GM12878 (cell line): ENCODE data around the gene LRRC7. TPM values are rescaled to one million over a fixed set of nuclear protein-coding genes. Genes with fewer than 3 reads are reported as not detected.

ENCODE experiments used
- ATAC-seq: fragments of 200-7000 bp; cut with Tn5 transposase; 3 replicates; pipeline ENCODE4 v1.9.1; 2020; ENCODE audit warnings: mild to moderate bottlenecking, moderate library complexity
- BruUV-seq: library from RNA; stranded (reverse); fragments of 400-500 nt; replicated peaks from 2 replicates; lab custom pipeline; 2021; lab: Mats Ljungman, UMichigan
- CTCF ChIA-PET: fragments of 300-600 bp; sonication (Branson Sonifier 250); formaldehyde crosslinking; extraction: SDS; loops from one replicate; lab custom pipeline; 2021; ENCODE audit warnings: inconsistent platforms; lab: Yijun Ruan, JAX
- POLR2A ChIA-PET: fragments of 350-600 bp; formaldehyde crosslinking; extraction: SDS; loops from one replicate; lab custom pipeline; 2021; ENCODE audit warnings: inconsistent platforms; lab: Charles Lee
- RAD21 ChIA-PET: fragments of 300-600 bp; sonication (Branson Sonifier 250); formaldehyde crosslinking; loops from one replicate; lab custom pipeline; 2023; ENCODE audit warnings: antibody characterized with exemption; ENCODE audit not compliant: unreplicated experiment; lab: Charles Lee
- SMC1A ChIA-PET: fragments of 300-600 bp; sonication (Branson Sonifier 250); formaldehyde crosslinking; loops from one replicate; lab custom pipeline; 2023; ENCODE audit not compliant: unreplicated experiment, uncharacterized antibody; lab: Charles Lee
- DNase-seq: peaks from one replicate; pipeline ENCODE4 v3.0.0-alpha.2; 2011; ENCODE audit warnings: low read depth, low spot score
- FAIRE-seq: peaks from 3 replicates; lab custom pipeline; 2011; peaks lifted over from hg19 to GRCh38; lab: Jason Lieb, UNC
- H2AFZ ChIP-seq: 2 replicates; pipeline ENCODE4 v1.6.0; 2011; ENCODE audit warnings: low read depth, low read length, control low read depth; ENCODE audit not compliant: control insufficient read depth
- H3K27ac ChIP-seq: 2 replicates; pipeline ENCODE4 v1.5.1; 2011; ENCODE audit warnings: control low read depth; ENCODE audit not compliant: control insufficient read depth, insufficient read depth
- H3K27me3 ChIP-seq, 2 experiments: replicated peaks in 1 of 2; 2 replicates each; pipeline versions ENCODE4 v1.6.0 to v1.6.1; 2011; ENCODE audit warnings: low read length in 1 of 2; ENCODE audit not compliant: control insufficient read depth in 2 of 2, insufficient read depth in 2 of 2
- H3K36me3 ChIP-seq, 2 experiments: 2 replicates each; pipeline ENCODE4 v1.5.1; 2011; ENCODE audit warnings: low read length in 1 of 2; ENCODE audit not compliant: control insufficient read depth in 2 of 2, insufficient read depth in 2 of 2
- H3K4me1 ChIP-seq: 2 replicates; pipeline ENCODE4 v1.6.1; 2011; ENCODE audit warnings: mild to moderate bottlenecking, low read length, moderate library complexity, mixed read lengths; ENCODE audit not compliant: control insufficient read depth, insufficient read depth
- H3K4me2 ChIP-seq: 2 replicates; pipeline ENCODE4 v1.6.0; 2011; ENCODE audit warnings: control low read depth; ENCODE audit not compliant: control insufficient read depth, insufficient read depth
- H3K4me3 ChIP-seq: fragments of 200-600 bp; sonication (generic); 2 replicates; pipeline ENCODE4 v1.5.1; 2016
- H3K79me2 ChIP-seq: 2 replicates; pipeline ENCODE4 v1.6.0; 2011; ENCODE audit warnings: low read length; ENCODE audit not compliant: control insufficient read depth, insufficient read depth
- H3K9ac ChIP-seq: 2 replicates; pipeline ENCODE4 v1.8.0; 2011; ENCODE audit warnings: low read length, control low read depth, mixed read lengths; ENCODE audit not compliant: control insufficient read depth, insufficient read depth
- H3K9me3 ChIP-seq: replicated peaks from 3 replicates; pipeline ENCODE4 v1.5.1; 2011; ENCODE audit warnings: mild to moderate bottlenecking, low read length; ENCODE audit not compliant: control insufficient read depth, insufficient read depth
- H4K20me1 ChIP-seq: 2 replicates; pipeline ENCODE4 v1.6.0; 2011; ENCODE audit not compliant: control insufficient read depth, insufficient read depth
- BACH1 ChIP-seq: fragments of 450-650 bp; IDR thresholded peaks from 2 replicates; pipeline ENCODE4 v1.6.1; 2017; ENCODE audit warnings: mild to moderate bottlenecking, borderline replicate concordance
- CBX5 ChIP-seq: sonication (generic); IDR thresholded peaks from 2 replicates; pipeline ENCODE4 v1.6.1; 2016; ENCODE audit warnings: low read depth, moderate library complexity, mild to moderate bottlenecking, inconsistent platforms
- KAT2A ChIP-seq: conservative IDR thresholded peaks from 2 replicates; pipeline ENCODE4 v1.6.1; 2011; ENCODE audit warnings: low read depth, low read length; ENCODE audit not compliant: control insufficient read depth
- NR2C2 ChIP-seq: IDR thresholded peaks from 2 replicates; pipeline ENCODE4 v1.6.1; 2011; ENCODE audit warnings: borderline replicate concordance, low read depth; ENCODE audit not compliant: control insufficient read depth, insufficient read length
- SMARCA5 ChIP-seq: fragments of 450-650 bp; IDR thresholded peaks from 2 replicates; pipeline ENCODE4 v1.6.1; 2017; ENCODE audit warnings: mild to moderate bottlenecking
- WGBS: methylation state at CpG from one replicate; pipeline ENCODE4 v1.1.6; 2016; ENCODE audit warnings: low lambda C conversion rate; ENCODE audit not compliant: insufficient replicate concordance, insufficient coverage; ENCODE audit errors: missing lambda C conversion rate; 5-methylcytosine and 5-hydroxymethylcytosine counted together
- in situ Hi-C: fragments of 300-500 bp; cut with MboI; formaldehyde crosslinking; loops from 9 replicates; pipeline ENCODE4 v1.14.3; 2018; ENCODE audit warnings: mixed read lengths
- intact Hi-C: fragments of 100-400 bp; cut with micrococcal nuclease; formaldehyde crosslinking; loops from one replicate; pipeline ENCODE4 v1.14.2; 2022; ENCODE audit not compliant: unreplicated experiment
- polyA plus RNA-seq, 11 experiments: library from polyadenylated mRNA; depleted of rRNA in 4 of 11; unstranded in 6 of 11; stranded (reverse) in 5 of 11; fragments of >200 nt; fragmentation: Nextera tagmentation in 4 of 11; fragmentation: Illumina TruSeq in 1 of 11; extraction: Ambion mirVana in 4 of 11; extraction: Trizol in 1 of 11; gene quantifications; 1 replicate in 1 of 11; 2 replicates in 10 of 11; pipeline versions ENCODE4 v1.2.1 to v1.2.3, GENCODE V29; 2011 to 2016; ENCODE audit warnings: inconsistent platforms in 2 of 11, missing spikeins in 2 of 11, low read depth in 1 of 11
- total RNA-seq, 4 experiments: library from RNA; depleted of rRNA in 3 of 4; stranded (reverse); fragments of >200 nt in 3 of 4; fragmentation: Illumina TruSeq in 1 of 4; extraction: Trizol in 1 of 4; gene quantifications; 2 replicates each; pipeline versions ENCODE4 v1.2.1 to v1.2.3, GENCODE V29; 2013 to 2021
- TF ChIP-seq, protein P1 (sequence below): IDR thresholded peaks from 2 replicates; pipeline ENCODE4 v1.6.1; 2011; ENCODE audit warnings: mild to moderate bottlenecking, low read depth, low read length, moderate library complexity; ENCODE audit not compliant: insufficient replicate concordance

Gene LRRC7
- total and polyA plus RNA-seq, 10 of the 15 experiments (the other 5 are each of a cell fraction or from before 2014, with no cell fraction given) = 0.05 to 1.4 (median 0.24) TPM; not detected in 5

DNA sequence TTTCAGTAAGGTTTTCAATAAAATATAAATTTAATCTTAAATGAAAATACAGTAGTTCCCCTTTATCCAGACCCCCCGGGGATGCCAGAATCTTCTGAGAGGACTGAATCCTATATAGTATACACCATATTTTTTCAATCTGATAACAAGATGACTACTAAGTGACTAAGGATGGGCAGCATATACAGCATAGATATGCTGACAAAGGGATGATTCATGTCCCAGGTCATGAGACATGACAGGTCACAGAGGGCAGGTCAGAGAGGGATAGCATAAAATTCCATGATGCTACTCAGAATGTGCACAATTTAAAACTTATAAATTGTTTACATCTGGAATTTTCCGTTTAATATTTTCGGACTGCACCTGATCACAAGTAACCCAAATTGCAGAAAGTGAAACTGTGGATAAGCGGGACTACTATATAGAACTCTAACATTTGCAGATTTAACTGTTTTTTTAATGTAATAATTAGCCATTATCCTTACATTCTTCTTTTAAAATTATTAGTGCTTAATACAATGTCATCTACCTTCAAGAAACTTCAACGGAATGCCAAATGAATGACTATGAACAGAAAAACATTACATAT is 588.9 kb downstream of the LRRC7 start:
- TF ChIP-seq, protein P1, sequence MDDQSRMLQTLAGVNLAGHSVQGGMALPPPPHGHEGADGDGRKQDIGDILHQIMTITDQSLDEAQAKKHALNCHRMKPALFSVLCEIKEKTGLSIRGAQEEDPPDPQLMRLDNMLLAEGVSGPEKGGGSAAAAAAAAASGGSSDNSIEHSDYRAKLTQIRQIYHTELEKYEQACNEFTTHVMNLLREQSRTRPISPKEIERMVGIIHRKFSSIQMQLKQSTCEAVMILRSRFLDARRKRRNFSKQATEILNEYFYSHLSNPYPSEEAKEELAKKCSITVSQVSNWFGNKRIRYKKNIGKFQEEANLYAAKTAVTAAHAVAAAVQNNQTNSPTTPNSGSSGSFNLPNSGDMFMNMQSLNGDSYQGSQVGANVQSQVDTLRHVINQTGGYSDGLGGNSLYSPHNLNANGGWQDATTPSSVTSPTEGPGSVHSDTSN = no peak
- TF ChIP-seq NR2C2 (no peak), KAT2A (no peak), SMARCA5 (no peak), CBX5 (no peak), BACH1 (no peak)
- no peak for ATAC-seq
- RAD21 ChIA-PET = no interaction called here
- DNase-seq = no peak
- H3K4me2 ChIP-seq = no peak overlapping the region
- in situ Hi-C loops = no loop called here
- H3K4me3 ChIP-seq = no peak overlapping the region
- H3K36me3 ChIP-seq = no peaks in the 10 kb centered on the region; a peak in 2 of 4 replicates
- H3K27me3 ChIP-seq = no peaks in the 10 kb centered on the region
- no peak overlapping the region for H3K27ac ChIP-seq
- SMC1A ChIA-PET = no interaction called here
- no peaks in the 10 kb centered on the region for H3K9me3 ChIP-seq
- intact Hi-C loops = no loop called here
- no peak overlapping the region for H2AFZ ChIP-seq
- H3K4me1 ChIP-seq = no peaks in the 10 kb centered on the region
- no peak overlapping the region for H3K9ac ChIP-seq
- POLR2A ChIA-PET = no interaction called here
- no TSS peak for BruUV-seq
- H4K20me1 ChIP-seq = no peaks in the 10 kb centered on the region
- WGBS = 97% methylated on average over 5 of the region's 5 CpGs
- FAIRE-seq = no peak
- CTCF ChIA-PET = no interaction called here
- H3K79me2 ChIP-seq = no peaks in the 10 kb centered on the region
